ENCODE data around the gene AKAIN1. TPM values are rescaled to one million over a fixed set of nuclear protein-coding genes. Genes with fewer than 3 reads are reported as not detected.

Gene AKAIN1
- total and polyA plus RNA-seq, 10 of the 15 experiments (the other 5 are each of a cell fraction or from before 2014, with no cell fraction given) = not detected

GRCh38 chr18:5178519-5178918 lies 18.5 kb downstream of the AKAIN1 start:
- Histone ChIP-seq H3K9me3 (replicated peaks; ENCODE audit: control insufficient read depth, insufficient read depth, low read length) (no peaks in the 10 kb centered on the region), H3K79me2 (ENCODE audit: control insufficient read depth, insufficient read depth, low read length) (no peaks in the 10 kb centered on the region), H3K4me3 (no peak overlapping the region), H4K20me1 (ENCODE audit: control insufficient read depth, insufficient read depth) (no peaks in the 10 kb centered on the region), H3K27me3 (replicated peaks in 1 of 2; ENCODE audit: control insufficient read depth in 2 of 2, insufficient read depth in 2 of 2, low read length in 1 of 2) (no peaks in the 10 kb centered on the region; a peak in 1 of 4 replicates), H3K4me2 (ENCODE audit: control insufficient read depth, insufficient read depth) (no peak overlapping the region), H2AFZ (ENCODE audit: control insufficient read depth, low read depth, low read length) (no peak overlapping the region), H3K4me1 (ENCODE audit: control insufficient read depth, insufficient read depth, low read length) (no peaks in the 10 kb centered on the region), H3K27ac (ENCODE audit: control insufficient read depth, insufficient read depth) (no peak overlapping the region), H3K36me3 (ENCODE audit: control insufficient read depth in 2 of 2, insufficient read depth in 2 of 2, low read length in 1 of 2) (no peaks in the 10 kb centered on the region), H3K9ac (ENCODE audit: control insufficient read depth, insufficient read depth, low read length) (no peak overlapping the region)
- POLR2A ChIA-PET = no interaction called here
- ATAC-seq (no peak), FAIRE-seq (no peak), DNase-seq (ENCODE audit: low read depth, low spot score) (no peak)
- WGBS (ENCODE audit: insufficient coverage, insufficient replicate concordance, low lambda C conversion rate, missing lambda C conversion rate) = 32% methylated on average over 1 of the region's 1 CpG
- in situ Hi-C loops (cut with MboI) = no loop called here
- CTCF ChIA-PET = no interaction called here
- RAD21 ChIA-PET (ENCODE audit: unreplicated experiment) = no interaction called here
- no TSS peak for BruUV-seq (replicated peaks)
- intact Hi-C loops (cut with micrococcal nuclease; ENCODE audit: unreplicated experiment) = no loop called here
- no peak for TF ChIP-seq PAX5 (IDR thresholded peaks at IDR 0.05; ENCODE audit: borderline replicate concordance, low read depth, low read length)
- TF ChIP-seq CTCF (IDR thresholded peaks at IDR 0.05 in 2 of 3, conservative IDR thresholded peaks at IDR 0.05 in 1 of 3; ENCODE audit: control insufficient read depth in 2 of 3, extremely low read depth in 1 of 3, insufficient read depth in 1 of 3, low read depth in 3 of 3, low read length in 3 of 3) = no peak
- TF ChIP-seq MEF2B (IDR thresholded peaks at IDR 0.05; ENCODE audit: partially characterized antibody, poor library complexity, severe bottlenecking) = no peak
- SMC1A ChIA-PET (ENCODE audit: uncharacterized antibody, unreplicated experiment) = no interaction called here

DNA sequence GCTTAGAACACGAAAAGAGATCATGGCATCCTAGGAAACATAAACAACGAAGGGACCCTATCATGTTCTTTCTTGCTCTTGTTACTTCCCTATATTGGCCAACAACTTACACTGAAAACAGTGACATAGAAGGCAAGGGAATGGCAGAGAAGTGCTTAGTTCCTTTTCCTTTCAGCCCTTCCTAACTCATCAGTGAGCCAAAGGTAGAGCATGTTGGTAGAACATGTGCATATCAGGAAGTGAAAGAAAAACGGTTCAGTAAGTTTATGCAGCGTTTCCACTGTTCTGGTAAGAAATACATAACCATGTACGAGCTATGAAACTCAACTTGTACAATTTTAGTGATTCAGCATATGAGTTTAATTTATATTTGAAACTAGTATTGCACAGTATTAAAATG lies 21.7 kb downstream of the AKAIN1 start:
- ATAC-seq = peak; percentile 62
- Histone ChIP-seq H3K4me2 (ENCODE audit: control insufficient read depth, insufficient read depth) (no peak overlapping the region), H3K27me3 (replicated peaks in 1 of 2; ENCODE audit: control insufficient read depth in 2 of 2, insufficient read depth in 2 of 2, low read length in 1 of 2) (no peaks in the 10 kb centered on the region; a peak in 1 of 4 replicates), H2AFZ (ENCODE audit: control insufficient read depth, low read depth, low read length) (no peak overlapping the region), H3K9ac (ENCODE audit: control insufficient read depth, insufficient read depth, low read length) (no peak overlapping the region), H3K4me1 (ENCODE audit: control insufficient read depth, insufficient read depth, low read length) (no peaks in the 10 kb centered on the region), H3K27ac (ENCODE audit: control insufficient read depth, insufficient read depth) (no peak overlapping the region), H4K20me1 (ENCODE audit: control insufficient read depth, insufficient read depth) (no peaks in the 10 kb centered on the region), H3K79me2 (ENCODE audit: control insufficient read depth, insufficient read depth, low read length) (no peaks in the 10 kb centered on the region), H3K9me3 (replicated peaks; ENCODE audit: control insufficient read depth, insufficient read depth, low read length) (no peaks in the 10 kb centered on the region), H3K36me3 (ENCODE audit: control insufficient read depth in 2 of 2, insufficient read depth in 2 of 2, low read length in 1 of 2) (no peaks in the 10 kb centered on the region), H3K4me3 (no peak overlapping the region)
- ChIA-PET RAD21 (ENCODE audit: unreplicated experiment) (no interaction called here), CTCF (no interaction called here), SMC1A (ENCODE audit: uncharacterized antibody, unreplicated experiment) (no interaction called here), POLR2A (no interaction called here)
- BruUV-seq (replicated peaks) = no TSS peak
- 5% methylated on average over 5 of the region's 5 CpGs for WGBS (ENCODE audit: insufficient coverage, insufficient replicate concordance, low lambda C conversion rate, missing lambda C conversion rate)
- intact Hi-C loops (cut with micrococcal nuclease; ENCODE audit: unreplicated experiment) = no loop called here
- no peak for DNase-seq (ENCODE audit: low read depth, low spot score)
- in situ Hi-C loops (cut with MboI) = no loop called here
- FAIRE-seq = no peak
- no peak for TF ChIP-seq USF1 (IDR thresholded peaks at IDR 0.05; ENCODE audit: borderline replicate concordance, extremely low read length, insufficient read depth, low read depth, low read length)
- TF ChIP-seq SPI1 (IDR thresholded peaks at IDR 0.05; ENCODE audit: borderline replicate concordance, insufficient read depth, low read depth, low read length) = peak; percentile 39

Measured in GM12878 (cell line).